SK-N-SH (cell line): ENCODE measurements around the gene RBM4. TPM values are rescaled to one million over a fixed set of nuclear protein-coding genes. Genes with fewer than 3 reads are reported as not detected.
A peak's percentile ranks its signal among the peaks of the same experiment; 100 is the strongest.

Experiments
- CTCF ChIA-PET: fragments of 300-600, 350-600 bp; formaldehyde crosslinking; extraction: SDS; loops from one replicate; lab custom pipeline; 2021; lab: Yijun Ruan, JAX
- POLR2A ChIA-PET: fragments of 350-600 bp; sonication (Branson Sonifier 250); formaldehyde crosslinking; extraction: SDS; loops from one replicate; lab custom pipeline; 2020; ENCODE audit warnings: antibody characterized with exemption, inconsistent platforms; lab: Yijun Ruan, JAX
- DNase-seq: peaks from one replicate; pipeline ENCODE4 v3.0.0; 2012
- H2AFZ ChIP-seq: fragments of 200-600 bp; sonication (generic); 2 replicates; pipeline ENCODE4 v1.8.1; 2016; ENCODE audit warnings: antibody characterized with exemption, mild to moderate bottlenecking, low read depth
- H3F3A ChIP-seq: fragments of 200-600 bp; sonication (generic); replicated peaks from 2 replicates; pipeline ENCODE3; 2016; ENCODE audit warnings: antibody characterized with exemption, mild to moderate bottlenecking; ENCODE audit not compliant: insufficient read depth
- H3K27ac ChIP-seq, 2 experiments: fragments of 200-500 bp in 1 of 2; fragments of 200-600 bp in 1 of 2; sonication (Bioruptor generic) in 1 of 2; sonication (generic), shearing (Covaris generic) in 1 of 2; 2 replicates each; pipeline versions ENCODE4 v1.5.1 to v1.6.1; 2014 to 2016; ENCODE audit warnings: low read depth in 2 of 2, inconsistent platforms in 1 of 2, low read length in 1 of 2, mild to moderate bottlenecking in 1 of 2, mixed read lengths in 1 of 2
- H3K27me3 ChIP-seq: fragments of 200-600 bp; sonication (generic), shearing (Covaris generic); 2 replicates; pipeline ENCODE4 v1.6.1; 2016; ENCODE audit warnings: mixed run types; ENCODE audit not compliant: insufficient read depth
- H3K36me3 ChIP-seq, 2 experiments: fragments of 200-500 bp in 1 of 2; fragments of 200-600 bp in 1 of 2; sonication (Bioruptor generic) in 1 of 2; sonication (generic) in 1 of 2; replicated peaks in 1 of 2; 2 replicates each; pipeline versions ENCODE3 to v1.5.1; 2014 to 2016; ENCODE audit warnings: low read length in 1 of 2, mild to moderate bottlenecking in 1 of 2; ENCODE audit not compliant: insufficient read depth in 2 of 2, control insufficient read depth in 1 of 2
- H3K4me1 ChIP-seq, 2 experiments: fragments of 200-500 bp in 1 of 2; fragments of 200-600 bp in 1 of 2; sonication (Bioruptor generic) in 1 of 2; sonication (generic), shearing (Covaris generic) in 1 of 2; 2 replicates each; pipeline versions ENCODE4 v1.5.1 to v1.6.1; 2014 to 2016; ENCODE audit warnings: low read depth in 1 of 2, low read length in 1 of 2, mixed run types in 1 of 2; ENCODE audit not compliant: insufficient read depth in 2 of 2, control insufficient read depth in 1 of 2
- H3K4me2 ChIP-seq: fragments of 200-600 bp; sonication (generic), shearing (Covaris generic); 2 replicates; pipeline ENCODE4 v1.6.1; 2017; ENCODE audit warnings: mixed run types
- H3K4me3 ChIP-seq, 2 experiments: fragments of 200-500 bp in 1 of 2; fragments of 200-600 bp in 1 of 2; sonication (Bioruptor generic) in 1 of 2; sonication (generic), shearing (Covaris generic) in 1 of 2; 2 replicates each; pipeline versions ENCODE4 v1.5.1 to v1.8.1; 2014 to 2016; ENCODE audit warnings: low read depth in 2 of 2, inconsistent platforms in 1 of 2, low read length in 1 of 2, mild to moderate bottlenecking in 1 of 2, mixed read lengths in 1 of 2, moderate library complexity in 1 of 2
- H3K79me2 ChIP-seq: fragments of 200-600 bp; sonication (generic); 2 replicates; pipeline ENCODE4 v1.8.1; 2017; ENCODE audit warnings: mild to moderate bottlenecking; ENCODE audit not compliant: insufficient read depth
- H3K9ac ChIP-seq: fragments of 200-600 bp; sonication (generic); 2 replicates; pipeline ENCODE4 v1.6.1; 2017; ENCODE audit warnings: mixed run types
- H3K9me2 ChIP-seq: fragments of 200-600 bp; sonication (generic); 2 replicates; pipeline ENCODE4 v1.6.1; 2017; ENCODE audit warnings: mixed run types
- H3K9me3 ChIP-seq: fragments of 200-600 bp; sonication (generic); 2 replicates; pipeline ENCODE4 v1.6.1; 2017; ENCODE audit warnings: mixed run types, mild to moderate bottlenecking, moderate library complexity
- H4K20me1 ChIP-seq: fragments of 200-600 bp; sonication (generic); 2 replicates; pipeline ENCODE4 v1.6.1; 2017; ENCODE audit warnings: mild to moderate bottlenecking, mixed run types; ENCODE audit not compliant: insufficient read depth
- EP300 ChIP-seq, 2 experiments: IDR thresholded peaks; 2 replicates each; pipeline versions ENCODE4 v1.4.0 to v1.6.1; 2012; ENCODE audit warnings: borderline replicate concordance in 1 of 2, low read depth in 1 of 2, low read length in 1 of 2
- FOXJ3 ChIP-seq: sonication (generic); formaldehyde crosslinking; IDR thresholded peaks from 2 replicates; pipeline ENCODE4 v1.5.1; 2020; ENCODE audit warnings: mild to moderate bottlenecking, missing genetic modification reagents
- NFIC ChIP-seq: IDR thresholded peaks from 2 replicates; pipeline ENCODE4 v1.4.0; 2012; ENCODE audit warnings: borderline replicate concordance
- POLR2AphosphoS5 ChIP-seq: IDR thresholded peaks from 2 replicates; pipeline ENCODE4 v1.6.1; 2012; ENCODE audit warnings: low read depth, low read length
- RCOR1 ChIP-seq: fragments of 150-350 bp; IDR thresholded peaks from 2 replicates; pipeline ENCODE4 v1.6.1; 2017; ENCODE audit warnings: antibody characterized with exemption, low read length
- REST ChIP-seq: IDR thresholded peaks from 2 replicates; pipeline ENCODE4 v1.6.1; 2012; ENCODE audit warnings: mild to moderate bottlenecking, low read depth, low read length, moderate library complexity
- RXRA ChIP-seq: IDR thresholded peaks from 2 replicates; pipeline ENCODE4 v1.4.0; 2012; ENCODE audit warnings: low read depth, mild to moderate bottlenecking, borderline replicate concordance
- USF2 ChIP-seq: fragments of 150-350 bp; IDR thresholded peaks from 2 replicates; pipeline ENCODE4 v1.6.1; 2017; ENCODE audit warnings: antibody characterized with exemption, low read length, low read depth, borderline replicate concordance
- YY1 ChIP-seq: IDR thresholded peaks from 2 replicates; pipeline ENCODE4 v1.4.0; 2012; ENCODE audit warnings: low read depth, mild to moderate bottlenecking
- WGBS: methylation state at CpG from one replicate; pipeline ENCODE4 v1.1.6; 2017; ENCODE audit warnings: low lambda C conversion rate; 5-methylcytosine and 5-hydroxymethylcytosine counted together
- polyA plus RNA-seq, 3 experiments: library from polyadenylated mRNA; depleted of rRNA; stranded (reverse); fragments of >200 nt; gene quantifications; 2 replicates each; pipeline ENCODE4 v1.2.3, GENCODE V29; 2012

RBM4 gene
- polyA plus RNA-seq, 1 of the 3 experiments (the other 2 are of a cell fraction), result 202 TPM

GRCh38 chr11:66641834-66642233 is 3.3 kb downstream of the RBM4 start:
- Histone ChIP-seq H3F3A (peaks cover 15% of the 10 kb centered on the region), H2AFZ (no peak overlapping the region), H3K79me2 (peaks cover 97% of the 10 kb centered on the region), H3K4me3 (peak overlapping the region; percentile 75 to 97), H3K4me1 (peaks cover 43 to 56% of the 10 kb centered on the region in 2 experiments), H3K27ac (no peak overlapping the region), H3K4me2 (peak overlapping the region; percentile 83), H3K36me3 (peaks cover 70 to 71% of the 10 kb centered on the region in 2 experiments), H3K9ac (peak overlapping the region; percentile 96; the same call in 1 of the 2 replicates), H3K27me3 (no peaks in the 10 kb centered on the region), H3K9me2 (no peaks in the 10 kb centered on the region), H4K20me1 (peaks cover 82% of the 10 kb centered on the region), H3K9me3 (no peaks in the 10 kb centered on the region)
- DNase-seq, result no peak
- ChIA-PET POLR2A (no interaction called here), CTCF (interaction anchor here (1.3 to 1.8 kb wide), 3 partner anchors 11 to 64 kb away, joined by 3 to 5 read pairs (median 4); partner anchors contain the start of gene RBM4B)
- TF ChIP-seq REST, result no peak
- no peak for TF ChIP-seq EP300 (IDR thresholded peaks at IDR 0.05; ENCODE audit: borderline replicate concordance in 1 of 2, low read depth in 1 of 2, low read length in 1 of 2)
- TF ChIP-seq YY1, result no peak
- TF ChIP-seq NFIC, result 0 out of 2 replicates have a peak, but pooled peaks have one; percentile 23
- no peak for TF ChIP-seq USF2
- no peak for TF ChIP-seq RCOR1
- TF ChIP-seq RXRA, result no peak
- 14% methylated on average over 3 of the region's 3 CpGs for WGBS

GRCh38 chr11:66643745-66644437 is 5.4 kb downstream of the RBM4 start:
- POLR2A ChIA-PET, result no interaction called here
- peaks cover 100% of the 10 kb centered on the region for H4K20me1 ChIP-seq
- no peaks in the 10 kb centered on the region for H3K9me3 ChIP-seq
- H3K27ac ChIP-seq, result no peak overlapping the region
- peaks cover 34 to 52% of the 10 kb centered on the region in 2 experiments for H3K4me1 ChIP-seq
- peaks cover 18% of the 10 kb centered on the region for H3F3A ChIP-seq
- H2AFZ ChIP-seq, result no peak overlapping the region
- TF ChIP-seq FOXJ3, result no peak
- TF ChIP-seq POLR2AphosphoS5, result 0 out of 2 replicates have a peak, but pooled peaks have one; percentile 24
- TF ChIP-seq, all 33 proteins: peak for 1
- Histone ChIP-seq H3K79me2 (peaks cover 100% of the 10 kb centered on the region), H3K9me2 (no peaks in the 10 kb centered on the region), H3K9ac (no peak overlapping the region), H3K4me3 (peak overlapping the region in 1 of 2 experiments; percentile 75; a peak in 2 of 4 replicates), H3K36me3 (peaks cover 79 to 91% of the 10 kb centered on the region in 2 experiments), H3K27me3 (no peaks in the 10 kb centered on the region), H3K4me2 (peak overlapping the region; percentile 83)
- 80% methylated on average over 15 of the region's 24 CpGs for WGBS
- DNase-seq, result no peak
- CTCF ChIA-PET, result interaction anchor here (0.6 to 1.8 kb wide), 6 partner anchors 11 to 280 kb away, joined by 3 to 9 read pairs (median 3); partner anchors contain the start of gene RBM4B
